ENCODE results near the gene ASAP3.

DNA sequence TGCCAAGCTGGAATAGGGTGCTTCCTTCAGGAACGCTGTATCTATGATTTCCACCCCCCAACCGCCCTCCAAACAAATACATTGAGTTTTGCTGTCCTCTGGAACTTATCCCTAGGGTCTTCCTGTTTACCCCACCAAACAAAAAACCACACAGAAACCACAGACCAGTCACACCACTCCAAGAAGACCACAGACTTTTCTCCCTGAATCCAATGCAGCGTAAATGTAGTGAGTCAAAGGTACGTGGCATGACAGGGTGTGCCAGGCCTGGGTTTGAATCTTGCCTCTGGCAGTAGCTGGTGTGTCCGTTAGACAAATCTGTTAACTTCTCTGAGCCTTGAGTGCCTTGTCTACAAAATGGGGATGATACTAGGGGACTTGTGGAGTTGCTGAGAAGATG lies 27.8 kb downstream of the ASAP3 start:
- TF ChIP-seq, protein P1, sequence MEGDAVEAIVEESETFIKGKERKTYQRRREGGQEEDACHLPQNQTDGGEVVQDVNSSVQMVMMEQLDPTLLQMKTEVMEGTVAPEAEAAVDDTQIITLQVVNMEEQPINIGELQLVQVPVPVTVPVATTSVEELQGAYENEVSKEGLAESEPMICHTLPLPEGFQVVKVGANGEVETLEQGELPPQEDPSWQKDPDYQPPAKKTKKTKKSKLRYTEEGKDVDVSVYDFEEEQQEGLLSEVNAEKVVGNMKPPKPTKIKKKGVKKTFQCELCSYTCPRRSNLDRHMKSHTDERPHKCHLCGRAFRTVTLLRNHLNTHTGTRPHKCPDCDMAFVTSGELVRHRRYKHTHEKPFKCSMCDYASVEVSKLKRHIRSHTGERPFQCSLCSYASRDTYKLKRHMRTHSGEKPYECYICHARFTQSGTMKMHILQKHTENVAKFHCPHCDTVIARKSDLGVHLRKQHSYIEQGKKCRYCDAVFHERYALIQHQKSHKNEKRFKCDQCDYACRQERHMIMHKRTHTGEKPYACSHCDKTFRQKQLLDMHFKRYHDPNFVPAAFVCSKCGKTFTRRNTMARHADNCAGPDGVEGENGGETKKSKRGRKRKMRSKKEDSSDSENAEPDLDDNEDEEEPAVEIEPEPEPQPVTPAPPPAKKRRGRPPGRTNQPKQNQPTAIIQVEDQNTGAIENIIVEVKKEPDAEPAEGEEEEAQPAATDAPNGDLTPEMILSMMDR (IDR thresholded peaks at IDR 0.05 in 8 of 11, conservative IDR thresholded peaks at IDR 0.05 in 3 of 11): no peak
- TF ChIP-seq POLR2A (IDR thresholded peaks at IDR 0.05) (no peak), POLR2AphosphoS5 (IDR thresholded peaks at IDR 0.05) (no peak)
